ENCODE measurements around the gene ZAR1.

DNA sequence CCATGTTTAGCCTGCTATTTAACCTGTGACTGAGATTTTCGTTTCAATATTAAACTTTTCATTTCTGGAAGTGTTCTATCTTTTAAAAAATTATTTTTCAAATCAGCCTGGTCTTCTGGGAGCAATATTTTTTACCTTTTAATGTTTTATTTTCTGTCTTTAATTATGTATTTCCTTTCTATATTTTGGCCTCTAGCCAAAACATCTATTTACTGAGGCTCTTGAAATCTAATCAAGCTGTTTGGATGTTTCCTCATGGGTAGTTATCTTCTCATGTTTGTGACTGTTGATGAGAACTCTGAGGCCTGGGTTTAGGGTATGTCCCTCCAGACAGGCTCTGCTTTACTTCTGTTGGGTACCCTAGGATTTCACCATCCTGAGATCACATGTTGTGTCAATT, 17.3 kb upstream of the ZAR1 start:
- no peak for TF ChIP-seq EZH2 (IDR thresholded peaks at IDR 0.05; ENCODE audit: borderline replicate concordance, low read length)
- TF ChIP-seq, protein P1, sequence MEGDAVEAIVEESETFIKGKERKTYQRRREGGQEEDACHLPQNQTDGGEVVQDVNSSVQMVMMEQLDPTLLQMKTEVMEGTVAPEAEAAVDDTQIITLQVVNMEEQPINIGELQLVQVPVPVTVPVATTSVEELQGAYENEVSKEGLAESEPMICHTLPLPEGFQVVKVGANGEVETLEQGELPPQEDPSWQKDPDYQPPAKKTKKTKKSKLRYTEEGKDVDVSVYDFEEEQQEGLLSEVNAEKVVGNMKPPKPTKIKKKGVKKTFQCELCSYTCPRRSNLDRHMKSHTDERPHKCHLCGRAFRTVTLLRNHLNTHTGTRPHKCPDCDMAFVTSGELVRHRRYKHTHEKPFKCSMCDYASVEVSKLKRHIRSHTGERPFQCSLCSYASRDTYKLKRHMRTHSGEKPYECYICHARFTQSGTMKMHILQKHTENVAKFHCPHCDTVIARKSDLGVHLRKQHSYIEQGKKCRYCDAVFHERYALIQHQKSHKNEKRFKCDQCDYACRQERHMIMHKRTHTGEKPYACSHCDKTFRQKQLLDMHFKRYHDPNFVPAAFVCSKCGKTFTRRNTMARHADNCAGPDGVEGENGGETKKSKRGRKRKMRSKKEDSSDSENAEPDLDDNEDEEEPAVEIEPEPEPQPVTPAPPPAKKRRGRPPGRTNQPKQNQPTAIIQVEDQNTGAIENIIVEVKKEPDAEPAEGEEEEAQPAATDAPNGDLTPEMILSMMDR (IDR thresholded peaks at IDR 0.05; ENCODE audit: low read length): no peak
